ENCODE measurements around the gene LTBP3.

LTBP3 gene

DNA sequence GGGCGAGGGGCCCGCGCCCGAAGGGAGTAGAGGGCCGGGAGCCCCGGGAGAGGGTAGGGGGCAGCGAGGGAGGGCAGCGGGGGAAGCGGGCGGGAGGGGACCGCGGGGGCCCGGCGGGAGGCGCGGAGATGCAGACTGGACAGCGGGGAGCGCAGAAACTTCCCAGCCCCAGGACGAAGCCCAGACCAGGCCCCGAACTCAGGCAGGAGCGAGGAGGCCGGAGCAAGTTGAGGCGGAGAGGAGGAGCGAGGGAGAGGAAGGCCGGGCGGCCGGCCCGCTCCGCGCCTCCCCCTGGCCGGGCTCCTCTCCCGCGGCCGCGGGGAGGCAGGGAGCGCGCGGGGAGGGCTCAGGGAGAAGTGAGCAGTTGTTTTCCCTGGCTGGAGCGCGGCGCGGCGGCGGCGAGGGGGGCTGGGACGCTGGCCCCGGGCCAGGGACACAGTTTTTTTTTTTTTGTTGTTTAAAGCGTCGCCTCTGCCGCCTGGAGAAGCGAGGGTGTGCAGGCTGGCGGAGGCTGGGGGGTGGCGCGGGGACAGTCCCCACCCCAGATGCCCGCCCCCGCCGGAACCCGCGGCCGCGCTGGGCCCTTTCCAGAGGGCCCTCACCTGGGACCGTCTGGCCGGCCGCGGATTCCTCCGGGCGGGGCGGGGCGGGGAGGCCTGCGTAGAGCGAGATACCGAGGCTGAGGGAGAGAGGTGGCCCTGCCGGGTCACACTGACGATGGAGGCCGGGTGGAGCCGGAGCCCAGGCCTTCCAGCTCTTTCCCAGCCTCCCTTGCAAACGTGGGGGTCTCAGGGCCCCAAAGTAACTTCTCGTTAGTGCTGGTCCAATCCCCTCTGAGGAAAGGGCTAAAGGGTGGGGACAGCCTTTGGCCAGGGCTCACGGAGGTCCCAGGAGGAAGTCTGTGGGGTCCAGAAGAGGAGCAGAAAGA lies at the start of gene LTBP3:
TSS of gene LTBP3 (minus strand) at position 358 of the 928 bp plus-strand sequence. CDS start 400 bp downstream, outside the sequence.
- DNase-seq, result peak in 1 of 2 donors; percentile 46

GRCh38 chr11:65606876-65607613 lies 48.9 kb upstream of the LTBP3 start:
- DNase-seq, result peak in 1 of 2 donors; percentile 24

DNA sequence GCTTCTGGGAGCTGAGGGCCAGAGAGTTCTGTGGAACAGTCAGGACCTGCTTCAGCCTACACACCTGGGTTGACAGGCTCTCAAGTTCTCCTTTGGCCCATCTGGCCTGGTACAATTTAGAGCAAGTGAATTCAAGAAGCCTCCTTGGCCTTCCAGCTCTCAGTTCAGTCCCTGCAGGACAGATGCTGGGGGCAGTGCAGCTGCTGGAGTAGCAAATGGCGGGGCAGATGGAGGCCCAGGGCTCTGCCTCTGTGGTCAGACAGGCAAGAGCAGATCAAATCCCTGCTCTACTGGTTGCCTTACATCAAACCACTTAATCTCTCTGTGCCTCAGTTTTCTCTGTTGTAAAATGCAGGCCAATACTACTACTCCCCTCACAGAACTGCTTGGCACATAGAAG lies 46.1 kb upstream of the LTBP3 start:
- DNase-seq, result no peak

DNA sequence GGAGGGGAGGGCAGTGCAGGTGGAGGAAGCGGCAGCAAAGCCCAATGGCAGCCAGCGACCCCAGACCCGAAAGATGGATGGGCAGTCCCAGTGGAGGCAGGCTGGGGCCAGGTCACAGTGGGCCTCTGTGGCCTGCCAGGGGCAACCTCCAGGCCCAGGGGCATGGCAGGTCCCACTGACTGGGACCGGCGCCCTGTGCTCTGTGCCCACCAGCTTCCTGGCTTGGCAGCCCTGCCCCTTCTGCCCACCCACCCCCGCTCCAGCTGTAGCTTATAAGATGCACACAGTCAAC lies 41.7 kb upstream of the LTBP3 start:
- DNase-seq, result no peak

DNA sequence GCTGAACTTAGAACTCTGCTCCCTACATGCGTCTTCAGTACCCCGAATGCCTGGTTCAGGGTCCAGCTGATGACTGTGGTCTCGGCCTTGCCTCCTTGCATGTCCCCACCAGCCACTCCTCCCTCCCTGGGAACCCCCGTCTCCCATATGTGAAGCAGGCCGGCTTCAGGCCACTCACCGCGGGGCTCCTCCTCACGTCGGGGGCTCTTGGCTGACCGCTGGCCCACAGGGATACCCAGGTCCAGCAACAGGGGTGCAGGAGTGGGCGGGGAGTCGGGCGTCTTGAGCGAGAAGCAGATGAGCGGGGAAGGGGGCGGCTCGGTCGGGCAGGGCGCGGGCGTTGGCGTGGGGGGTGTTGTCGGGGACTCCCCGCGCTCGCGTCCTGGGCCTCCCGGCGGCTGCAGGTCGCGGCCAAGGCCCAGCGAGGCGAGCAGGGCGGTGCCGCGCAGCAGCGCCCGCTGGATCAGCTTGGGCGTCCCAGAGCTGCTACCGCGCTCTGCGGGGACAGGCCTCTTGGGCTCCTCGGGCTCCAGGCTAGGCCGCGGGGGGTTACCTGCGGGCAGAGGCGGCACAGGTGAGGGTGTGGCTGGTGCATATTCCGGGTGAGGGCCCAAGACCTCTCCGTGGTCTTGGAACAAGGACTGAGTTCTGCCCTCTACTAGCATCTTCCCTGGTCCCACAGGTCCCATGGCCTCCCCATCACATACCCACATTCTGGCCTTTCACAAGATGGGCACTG lies 41.2 kb upstream of the LTBP3 start:
- DNase-seq, result no peak

- no peak for DNase-seq
Observed at GRCh38 chr11:65598258-65598699, 40.1 kb upstream of the LTBP3 start.

DNA sequence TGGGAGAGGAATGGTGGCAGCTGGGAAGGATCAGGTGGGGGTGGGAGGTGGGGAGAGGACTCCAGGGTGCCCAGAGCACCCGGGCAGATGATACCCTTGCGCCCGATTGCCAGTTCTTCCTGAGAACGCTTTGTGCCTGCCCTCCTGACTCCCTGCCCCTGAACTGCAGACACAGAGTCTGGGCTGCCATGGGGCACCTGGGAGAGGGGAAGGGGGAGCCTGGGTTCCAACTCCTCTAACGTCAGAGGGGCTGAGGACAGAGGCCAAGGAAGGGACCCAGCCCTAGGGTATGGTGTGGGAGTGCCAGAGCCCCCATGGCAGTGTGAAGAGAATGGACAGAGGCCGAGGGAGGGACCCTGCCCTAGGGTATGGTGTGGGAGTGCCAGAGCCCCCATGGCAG lies 38.4 kb upstream of the LTBP3 start:
- no peak for DNase-seq

DNA sequence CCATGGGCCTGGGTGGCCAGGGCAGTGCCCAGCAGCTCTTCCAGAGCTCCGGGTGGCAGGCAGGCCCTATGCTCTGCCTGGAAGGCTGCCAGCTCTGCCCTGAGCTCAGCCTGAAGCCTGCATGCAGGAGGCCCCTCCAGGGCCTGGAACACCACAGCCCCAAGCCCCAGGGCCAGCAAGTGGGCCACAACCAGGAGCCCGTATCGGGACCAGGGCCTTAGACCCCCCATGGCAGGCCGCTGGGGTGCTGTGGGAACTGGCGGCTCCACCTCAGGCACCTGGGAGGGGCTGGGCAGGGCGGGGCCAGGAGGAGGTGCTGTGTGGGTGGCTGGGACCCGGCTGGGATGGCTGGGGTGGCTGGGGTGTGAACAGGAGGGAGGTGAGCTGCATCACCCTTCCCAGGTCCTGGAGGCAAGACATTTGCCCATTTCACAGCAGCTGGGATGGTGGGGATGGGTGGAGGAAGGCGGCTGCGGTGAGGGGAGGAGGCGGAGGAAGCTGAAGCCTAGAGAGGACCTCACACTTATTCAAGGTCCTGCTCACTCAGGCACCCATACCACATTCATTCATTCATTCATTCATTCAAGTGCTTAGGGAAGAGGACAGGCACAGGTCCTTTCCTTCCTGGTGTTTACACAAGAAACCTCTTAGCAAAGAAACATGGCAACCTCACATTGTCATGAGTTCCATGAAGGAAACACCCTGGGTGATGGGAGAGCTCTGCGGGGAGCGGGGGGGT lies 37.6 kb upstream of the LTBP3 start, which contains the start of gene KCNK7:
TSS of gene KCNK7 (minus strand) at position 258 of the 739 bp plus-strand sequence. CDS start at position 230, 28 bp downstream.
- no peak for DNase-seq

- DNase-seq, result no peak
Observed at GRCh38 chr11:65595131-65595530, 37.0 kb upstream of the LTBP3 start.

DNA sequence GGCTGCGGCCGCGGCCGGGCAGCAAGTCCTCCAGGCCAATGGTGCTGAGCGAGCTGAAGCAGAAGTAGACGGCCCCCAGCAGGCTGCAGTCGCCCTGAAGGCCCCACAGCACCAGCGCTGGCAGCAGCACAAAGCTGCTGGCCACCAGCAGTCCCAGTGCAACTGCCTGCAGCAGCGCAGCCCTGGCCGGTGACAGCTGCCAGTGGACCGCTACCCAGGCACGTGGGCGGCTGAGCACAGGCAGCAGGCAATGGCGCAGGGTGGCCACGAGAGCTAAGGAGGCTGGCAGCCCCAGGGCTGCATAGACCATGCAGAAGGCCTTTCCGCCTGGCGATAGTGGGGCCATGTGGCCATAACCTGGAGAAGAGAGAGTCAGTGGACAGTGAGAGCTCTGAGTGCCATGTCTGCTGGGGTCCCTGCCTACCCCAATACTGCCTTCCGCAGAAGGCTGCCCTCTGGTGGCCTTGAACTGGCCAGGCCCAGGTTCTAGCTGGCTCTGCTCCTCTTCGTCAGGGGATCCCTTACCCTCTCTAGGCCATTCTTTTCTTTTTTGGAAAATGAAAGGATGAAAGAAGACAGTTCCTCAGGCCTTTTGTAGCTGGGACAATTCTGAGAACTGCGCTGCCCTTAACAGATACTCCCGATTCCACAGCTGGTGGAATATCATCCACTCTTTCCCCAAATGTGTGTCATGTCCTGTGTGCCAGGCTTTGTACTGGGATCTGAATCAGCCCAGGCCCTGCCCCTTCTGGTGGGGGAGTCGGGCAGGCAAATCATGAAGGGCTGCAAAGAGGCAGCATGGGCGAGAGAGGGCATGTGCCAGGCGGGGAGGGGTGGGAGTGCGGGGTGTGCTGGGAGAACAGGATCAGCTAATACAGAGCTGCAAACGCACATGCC lies 35.6 kb upstream of the LTBP3 start:
- peak; percentile 48 to 54 for DNase-seq

DNA sequence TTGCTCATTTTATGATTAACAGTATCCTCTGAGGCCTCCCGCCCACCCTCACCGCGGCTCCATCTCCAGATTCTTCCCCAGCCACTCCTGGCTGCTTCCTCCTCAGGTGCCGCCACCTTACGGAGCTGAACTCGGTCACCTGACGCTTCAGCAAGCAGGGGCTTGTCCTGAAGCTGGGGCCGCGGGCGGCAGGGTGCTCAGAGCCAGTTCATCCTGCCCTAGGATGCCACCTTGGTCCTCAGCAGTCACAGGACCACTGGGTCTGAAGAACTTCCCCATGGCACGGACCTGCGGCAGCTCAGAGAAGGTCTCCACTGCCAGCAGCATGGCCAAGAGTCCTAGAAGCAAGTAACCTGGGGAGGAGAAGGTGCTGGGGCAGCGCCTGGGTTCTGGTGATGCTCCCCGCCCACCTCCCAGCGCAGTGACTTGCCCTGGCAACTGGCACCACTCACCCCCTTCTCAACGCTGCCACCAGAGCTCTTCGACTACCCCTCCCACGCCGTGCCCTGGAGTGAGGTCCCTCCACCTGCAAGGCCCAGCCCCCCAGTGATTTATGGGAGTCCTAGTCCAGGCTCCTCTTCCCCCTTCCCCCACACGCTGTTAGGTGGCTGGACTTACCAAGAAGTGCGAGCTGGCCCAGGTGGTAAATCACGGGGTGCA lies 34.8 kb upstream of the LTBP3 start:
- DNase-seq, result no peak

- no peak for DNase-seq
Observed at GRCh38 chr11:65591939-65592857, 34.0 kb upstream of the LTBP3 start.

DNA sequence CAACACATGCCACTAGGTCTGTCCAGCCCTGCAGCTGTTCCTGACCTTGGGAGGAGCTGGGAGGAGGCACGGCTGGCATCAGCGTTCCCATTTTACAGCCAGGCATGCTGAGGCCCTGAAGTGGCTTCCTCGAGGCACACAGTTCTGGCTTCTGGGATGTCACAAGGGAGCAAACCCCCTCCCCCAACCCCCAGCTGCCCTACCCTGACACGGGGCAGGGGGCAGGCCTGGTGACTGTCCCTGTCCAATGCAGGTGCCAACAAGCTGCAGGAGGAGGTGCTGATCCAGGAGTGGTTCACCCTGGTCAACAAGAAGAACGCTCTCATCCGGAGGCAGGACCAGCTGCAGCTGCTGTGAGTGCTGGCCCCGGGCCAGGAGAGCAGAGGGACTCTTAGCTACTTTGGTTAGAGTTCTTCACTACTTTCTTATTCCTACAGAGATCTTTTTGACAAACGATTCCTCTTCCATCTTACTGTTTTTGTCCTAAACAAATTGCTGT lies 32.1 kb upstream of the LTBP3 start:
- DNase-seq, result no peak

GRCh38 chr11:65589444-65590239 lies 31.5 kb upstream of the LTBP3 start:
- DNase-seq, result peak; percentile 48

DNA sequence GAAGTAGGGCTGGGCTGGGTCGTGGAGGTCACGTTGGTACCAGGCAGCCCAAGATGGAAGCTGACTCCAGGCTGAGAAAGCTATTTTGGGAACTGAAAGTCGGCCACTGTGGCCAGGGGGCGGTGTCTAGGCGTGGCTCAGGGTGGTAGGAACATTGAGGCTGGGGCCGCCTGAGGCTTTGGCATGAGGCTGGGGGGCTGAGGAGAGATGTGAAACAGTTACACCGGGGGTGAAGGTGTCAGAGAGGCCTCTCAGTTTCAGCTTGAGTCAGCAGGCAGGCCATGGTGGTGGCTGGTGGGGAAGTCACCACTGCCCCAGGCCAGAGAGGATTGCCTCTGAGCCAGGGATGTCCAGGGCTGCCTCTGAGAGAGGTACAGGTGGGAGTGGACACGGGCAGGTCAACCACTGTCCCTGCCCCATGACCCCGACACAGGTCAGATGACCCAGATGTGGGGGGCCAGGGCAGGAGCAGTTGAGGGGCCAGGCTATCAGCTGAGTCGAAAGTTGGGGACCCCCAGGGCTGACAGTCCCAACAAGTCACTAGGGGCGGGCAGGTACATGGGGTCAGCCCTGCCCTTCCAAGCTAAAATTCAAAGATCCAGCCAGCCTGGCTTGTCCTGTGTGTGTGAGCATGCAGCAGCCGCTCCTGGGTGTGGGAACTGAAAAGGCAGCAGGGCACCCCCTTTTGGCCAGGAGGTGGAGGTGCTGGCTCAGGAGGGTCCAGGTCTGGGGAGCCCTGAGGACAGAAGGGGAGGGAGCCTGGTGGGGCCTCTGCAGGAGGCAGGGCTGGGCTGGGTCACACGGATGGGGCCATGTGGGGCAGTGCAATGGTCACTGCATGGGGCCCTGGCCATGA lies 30.3 kb upstream of the LTBP3 start:
- peak; percentile 84 to 85 for DNase-seq

- DNase-seq, result no peak
Observed at GRCh38 chr11:65586676-65587075, 28.5 kb upstream of the LTBP3 start.

DNA sequence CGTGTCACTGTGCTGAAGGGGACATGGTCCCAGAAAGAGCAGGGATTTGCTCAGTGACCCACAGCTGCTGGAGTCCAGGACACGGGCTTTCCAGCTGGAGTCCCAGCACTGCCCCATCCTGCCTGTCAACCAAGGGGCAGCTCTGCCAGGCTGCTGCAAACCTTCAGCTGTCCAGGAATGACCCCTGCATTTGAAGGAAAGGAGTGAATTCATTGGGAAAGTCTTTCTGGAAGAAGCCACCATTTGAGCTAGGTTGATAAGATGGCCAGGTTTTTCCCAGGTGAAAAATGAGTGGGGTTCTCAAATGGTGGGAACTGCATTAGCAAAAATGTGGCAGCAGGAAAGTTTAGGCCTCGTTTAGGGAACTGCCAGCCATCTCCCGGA lies 28.1 kb upstream of the LTBP3 start:
- no peak for DNase-seq
